HG03045 (cell line): Measurements from ENCODE around the gene MAMDC2.
"Not testable (repeated sequence)": the region's sequence is repeated elsewhere in the genome, so short reads cannot be mapped to it uniquely, and the experiment has no call there.

ENCODE experiments used
- ATAC-seq: cut with Tn5 transposase; IDR thresholded peaks from one replicate; pipeline ENCODE4 v1.9.1; 2021; ENCODE audit warnings: mild to moderate bottlenecking, moderate library complexity; ENCODE audit not compliant: unreplicated experiment

MAMDC2 gene

GRCh38 chr9:70172532-70172931 lies 128.9 kb downstream of the MAMDC2 start:
- ATAC-seq = no peak

GRCh38 chr9:70177121-70177520 lies 133.5 kb downstream of the MAMDC2 start:
- no peak for ATAC-seq

GRCh38 chr9:70192707-70193106 lies 149.1 kb downstream of the MAMDC2 start:
- ATAC-seq = no peak

- no peak for ATAC-seq
Measured at GRCh38 chr9:70195456-70195855, 151.8 kb downstream of the MAMDC2 start.

- no peak for ATAC-seq
Measured at GRCh38 chr9:70197216-70198044, 153.8 kb downstream of the MAMDC2 start.

GRCh38 chr9:70204743-70205142 lies 161.1 kb downstream of the MAMDC2 start:
- ATAC-seq = not testable (repeated sequence)

GRCh38 chr9:70205366-70206020 lies 161.8 kb downstream of the MAMDC2 start:
- no peak for ATAC-seq

GRCh38 chr9:70217029-70217428 lies 173.4 kb downstream of the MAMDC2 start:
- no peak for ATAC-seq

- ATAC-seq = no peak
Measured at GRCh38 chr9:70218767-70219166, 175.1 kb downstream of the MAMDC2 start.

GRCh38 chr9:70220216-70220615 lies 176.6 kb downstream of the MAMDC2 start:
- ATAC-seq = no peak

GRCh38 chr9:70222354-70222753 lies 178.7 kb downstream of the MAMDC2 start:
- ATAC-seq = no peak

GRCh38 chr9:70228118-70228517 lies 184.5 kb downstream of the MAMDC2 start:
- ATAC-seq = no peak

GRCh38 chr9:70228611-70229010 lies 185.0 kb downstream of the MAMDC2 start:
- ATAC-seq = no peak

- ATAC-seq = no peak
Measured at GRCh38 chr9:70229026-70229425, 185.4 kb downstream of the MAMDC2 start.

- ATAC-seq = no peak
Measured at GRCh38 chr9:70229579-70229978, 185.9 kb downstream of the MAMDC2 start.

- no peak for ATAC-seq
Measured at GRCh38 chr9:70232476-70232875, 188.8 kb downstream of the MAMDC2 start.

GRCh38 chr9:70234208-70234607 lies 190.6 kb downstream of the MAMDC2 start:
- not testable (repeated sequence) for ATAC-seq

- ATAC-seq = not testable (repeated sequence)
Measured at GRCh38 chr9:70245952-70246351, 202.3 kb downstream of the MAMDC2 start.

- no peak for ATAC-seq
Measured at GRCh38 chr9:70250221-70250620, 206.6 kb downstream of the MAMDC2 start.

GRCh38 chr9:70255486-70255885 lies 211.8 kb downstream of the MAMDC2 start:
- no peak for ATAC-seq

- no peak for ATAC-seq
Measured at GRCh38 chr9:70256123-70256551, 212.5 kb downstream of the MAMDC2 start.

- ATAC-seq = no peak
Measured at GRCh38 chr9:70257502-70257901, 213.9 kb downstream of the MAMDC2 start.
